ENCODE data around the gene ASIC4. TPM values are rescaled to one million over a fixed set of nuclear protein-coding genes. Genes with fewer than 3 reads are reported as not detected.

The ASIC4 gene
- total RNA-seq, 6 experiments from 2014 or later, result 0.05 to 0.19 (median 0.07) TPM; not detected in 3

GRCh38 chr2:219506153-219506801 is 8.0 kb upstream of the ASIC4 start:
- no peaks in the 10 kb centered on the region for H3K9me3 Mint-ChIP-seq
- H3K27ac Mint-ChIP-seq, result no peak overlapping the region
- no peak overlapping the region for H3K4me3 Mint-ChIP-seq
- peaks cover 18% of the 10 kb centered on the region for H3K4me1 Mint-ChIP-seq (ENCODE audit: low read depth)
- TF ChIP-seq, protein P1, sequence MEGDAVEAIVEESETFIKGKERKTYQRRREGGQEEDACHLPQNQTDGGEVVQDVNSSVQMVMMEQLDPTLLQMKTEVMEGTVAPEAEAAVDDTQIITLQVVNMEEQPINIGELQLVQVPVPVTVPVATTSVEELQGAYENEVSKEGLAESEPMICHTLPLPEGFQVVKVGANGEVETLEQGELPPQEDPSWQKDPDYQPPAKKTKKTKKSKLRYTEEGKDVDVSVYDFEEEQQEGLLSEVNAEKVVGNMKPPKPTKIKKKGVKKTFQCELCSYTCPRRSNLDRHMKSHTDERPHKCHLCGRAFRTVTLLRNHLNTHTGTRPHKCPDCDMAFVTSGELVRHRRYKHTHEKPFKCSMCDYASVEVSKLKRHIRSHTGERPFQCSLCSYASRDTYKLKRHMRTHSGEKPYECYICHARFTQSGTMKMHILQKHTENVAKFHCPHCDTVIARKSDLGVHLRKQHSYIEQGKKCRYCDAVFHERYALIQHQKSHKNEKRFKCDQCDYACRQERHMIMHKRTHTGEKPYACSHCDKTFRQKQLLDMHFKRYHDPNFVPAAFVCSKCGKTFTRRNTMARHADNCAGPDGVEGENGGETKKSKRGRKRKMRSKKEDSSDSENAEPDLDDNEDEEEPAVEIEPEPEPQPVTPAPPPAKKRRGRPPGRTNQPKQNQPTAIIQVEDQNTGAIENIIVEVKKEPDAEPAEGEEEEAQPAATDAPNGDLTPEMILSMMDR (IDR thresholded peaks at IDR 0.05), result no peak
- H3K36me3 Mint-ChIP-seq (ENCODE audit: low read depth), result no peaks in the 10 kb centered on the region; the same call in 1 of the 2 replicates
- DNase-seq, result no peak
- H3K27me3 Mint-ChIP-seq (ENCODE audit: insufficient read depth), result peaks cover 8% of the 10 kb centered on the region

GRCh38 chr2:219506802-219507526 is 7.3 kb upstream of the ASIC4 start:
- H3K4me3 Mint-ChIP-seq, result no peak overlapping the region
- no peak overlapping the region for H3K27ac Mint-ChIP-seq
- peaks cover 12% of the 10 kb centered on the region for H3K4me1 Mint-ChIP-seq (ENCODE audit: low read depth)
- peaks cover 11% of the 10 kb centered on the region for H3K27me3 Mint-ChIP-seq (ENCODE audit: insufficient read depth)
- TF ChIP-seq, protein P1 (IDR thresholded peaks at IDR 0.05), result no peak
- H3K36me3 Mint-ChIP-seq (ENCODE audit: low read depth), result no peaks in the 10 kb centered on the region; the same call in 1 of the 2 replicates
- H3K9me3 Mint-ChIP-seq, result no peaks in the 10 kb centered on the region
- DNase-seq, result no peak

DNA sequence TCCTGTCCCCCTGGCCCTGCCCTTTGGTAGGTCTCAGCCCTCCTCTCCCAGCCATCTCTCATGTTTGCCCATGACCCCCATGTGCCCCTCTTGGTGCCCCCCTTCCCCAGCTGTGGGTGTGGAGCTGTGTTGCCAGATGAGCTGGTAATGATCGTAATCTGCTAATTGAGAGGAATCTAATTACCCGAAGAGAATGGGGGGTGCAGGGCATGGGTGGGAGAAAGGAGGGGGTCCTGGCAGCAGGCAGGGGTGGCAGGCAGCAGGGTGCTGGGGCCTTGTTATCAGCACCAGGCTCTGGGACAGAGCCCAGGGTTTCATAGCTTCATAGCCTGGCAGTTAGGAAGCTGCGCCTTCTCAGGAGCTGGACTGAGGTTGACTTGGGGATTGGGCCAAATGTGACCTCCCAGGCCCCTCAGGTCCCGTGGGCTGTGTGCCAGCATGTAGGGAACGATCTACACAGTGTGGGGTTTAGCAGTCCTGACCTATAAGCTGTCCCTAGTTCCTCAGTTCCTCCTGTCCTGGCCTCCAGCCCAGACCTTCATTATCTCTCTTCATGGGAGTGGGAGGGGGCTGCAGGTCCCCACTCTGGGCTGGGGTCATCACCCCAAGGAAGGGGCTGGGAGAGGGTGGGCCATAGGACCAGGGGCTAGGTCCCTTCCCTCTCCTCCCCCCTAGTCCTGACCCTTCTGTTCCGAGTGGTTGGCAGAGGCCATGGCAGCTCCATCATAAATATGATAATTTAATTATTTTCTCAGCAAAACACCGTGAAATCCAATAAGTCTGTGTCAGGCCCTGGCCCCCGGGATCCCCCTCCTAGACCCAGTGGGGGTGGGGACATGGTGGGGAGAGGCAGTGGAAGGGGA is 6.5 kb upstream of the ASIC4 start:
- TF ChIP-seq, protein P1 (IDR thresholded peaks at IDR 0.05), result no peak
- H3K27ac Mint-ChIP-seq, result no peak overlapping the region
- no peak overlapping the region for H3K4me3 Mint-ChIP-seq
- H3K36me3 Mint-ChIP-seq (ENCODE audit: low read depth), result no peaks in the 10 kb centered on the region; the same call in 1 of the 2 replicates
- DNase-seq, result no peak
- peaks cover 12% of the 10 kb centered on the region for H3K4me1 Mint-ChIP-seq (ENCODE audit: low read depth)
- peaks cover 16% of the 10 kb centered on the region for H3K27me3 Mint-ChIP-seq (ENCODE audit: insufficient read depth)
- H3K9me3 Mint-ChIP-seq, result no peaks in the 10 kb centered on the region

DNA sequence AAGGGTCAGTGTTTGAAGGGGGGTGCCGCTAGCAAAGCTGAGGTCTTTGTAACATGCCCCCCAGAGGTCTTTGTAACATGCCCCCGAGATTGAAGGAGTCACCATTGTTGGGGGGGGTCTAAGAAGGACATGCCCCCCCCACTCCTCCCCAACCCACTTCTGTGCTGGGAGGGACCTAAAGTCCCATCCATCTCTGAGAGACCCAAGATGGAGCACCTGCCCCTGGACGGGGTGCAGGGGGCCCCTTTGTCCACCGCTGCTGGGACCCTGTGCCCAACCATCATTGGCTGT is 5.9 kb upstream of the ASIC4 start:
- H3K27ac Mint-ChIP-seq, result no peak overlapping the region
- H3K9me3 Mint-ChIP-seq, result no peaks in the 10 kb centered on the region
- H3K36me3 Mint-ChIP-seq (ENCODE audit: low read depth), result no peaks in the 10 kb centered on the region; the same call in 1 of the 2 replicates

More for the DNA sequence above, 5.9 kb upstream of the ASIC4 start:
- Mint-ChIP-seq H3K4me3 (no peak overlapping the region), H3K27me3 (ENCODE audit: insufficient read depth) (peaks cover 21% of the 10 kb centered on the region), H3K4me1 (ENCODE audit: low read depth) (peaks cover 12% of the 10 kb centered on the region)
- DNase-seq, result no peak
- TF ChIP-seq, protein P1 (IDR thresholded peaks at IDR 0.05), result no peak

Measured in HFFc6 (cell line).